SU-DHL-6 (cell line): ENCODE data around the gene LIM2.

Experiments
- EZH2phosphoT487 ChIP-seq: fragments of 200-600 bp; sonication (generic), shearing (Covaris generic); conservative IDR thresholded peaks from 2 replicates; pipeline ENCODE4 v1.6.1; 2018; ENCODE audit warnings: mild to moderate bottlenecking, antibody characterized with exemption, low read length, moderate library complexity, mixed read lengths
- TF ChIP-seq, protein P1 (sequence below): fragments of 200-600 bp; sonication (generic); IDR thresholded peaks from one replicate; pipeline ENCODE4 v1.5.1; 2017; ENCODE audit warnings: antibody characterized with exemption, mild to moderate bottlenecking, low read length, moderate library complexity; ENCODE audit not compliant: insufficient read depth, poor library complexity, severe bottlenecking

- TF ChIP-seq, protein P1, sequence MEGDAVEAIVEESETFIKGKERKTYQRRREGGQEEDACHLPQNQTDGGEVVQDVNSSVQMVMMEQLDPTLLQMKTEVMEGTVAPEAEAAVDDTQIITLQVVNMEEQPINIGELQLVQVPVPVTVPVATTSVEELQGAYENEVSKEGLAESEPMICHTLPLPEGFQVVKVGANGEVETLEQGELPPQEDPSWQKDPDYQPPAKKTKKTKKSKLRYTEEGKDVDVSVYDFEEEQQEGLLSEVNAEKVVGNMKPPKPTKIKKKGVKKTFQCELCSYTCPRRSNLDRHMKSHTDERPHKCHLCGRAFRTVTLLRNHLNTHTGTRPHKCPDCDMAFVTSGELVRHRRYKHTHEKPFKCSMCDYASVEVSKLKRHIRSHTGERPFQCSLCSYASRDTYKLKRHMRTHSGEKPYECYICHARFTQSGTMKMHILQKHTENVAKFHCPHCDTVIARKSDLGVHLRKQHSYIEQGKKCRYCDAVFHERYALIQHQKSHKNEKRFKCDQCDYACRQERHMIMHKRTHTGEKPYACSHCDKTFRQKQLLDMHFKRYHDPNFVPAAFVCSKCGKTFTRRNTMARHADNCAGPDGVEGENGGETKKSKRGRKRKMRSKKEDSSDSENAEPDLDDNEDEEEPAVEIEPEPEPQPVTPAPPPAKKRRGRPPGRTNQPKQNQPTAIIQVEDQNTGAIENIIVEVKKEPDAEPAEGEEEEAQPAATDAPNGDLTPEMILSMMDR = no peak
- no peak for TF ChIP-seq EZH2phosphoT487
Observed at GRCh38 chr19:51367565-51368365, 20.0 kb downstream of the LIM2 start.
